Right hindlimb (tissue), 1 donor: ENCODE measurements around the gene BSPRY.

Experiments
- DNase-seq: peaks from one replicate; pipeline ENCODE4 v3.0.0-alpha.2; 2018

BSPRY gene

DNA sequence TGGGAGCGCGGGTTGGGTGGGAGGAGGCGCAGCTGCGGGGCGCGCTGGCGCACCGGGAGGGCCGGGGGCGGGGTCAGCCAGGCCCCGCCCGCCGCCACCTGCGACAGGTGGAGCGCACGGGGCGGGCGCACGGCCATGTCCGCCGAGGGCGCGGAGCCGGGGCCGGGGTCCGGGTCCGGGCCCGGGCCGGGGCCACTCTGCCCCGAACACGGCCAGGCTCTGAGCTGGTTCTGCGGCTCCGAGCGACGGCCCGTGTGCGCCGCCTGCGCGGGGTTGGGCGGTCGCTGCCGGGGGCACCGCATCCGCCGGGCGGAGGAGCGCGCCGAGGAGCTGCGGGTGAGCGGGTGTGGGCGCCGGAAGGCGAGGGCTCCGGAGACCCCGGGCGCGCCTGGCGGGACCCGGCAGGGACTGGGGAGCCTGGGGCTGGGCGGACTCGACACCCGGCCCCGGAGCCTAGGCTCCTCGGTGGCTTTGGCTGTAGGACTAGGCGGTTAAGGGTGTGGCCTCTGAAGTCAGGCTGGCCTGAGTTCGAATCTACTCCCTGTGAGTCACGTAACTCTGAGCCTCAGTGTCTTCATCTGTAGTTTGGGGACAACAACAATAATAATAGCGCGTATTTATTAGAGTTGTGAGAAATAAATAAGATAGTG is at the start of gene BSPRY:
BSPRY (plus strand) TSS at position 97 of the 650 bp plus-strand sequence; CDS start at position 136, 39 bp downstream.
- no peak for DNase-seq

DNA sequence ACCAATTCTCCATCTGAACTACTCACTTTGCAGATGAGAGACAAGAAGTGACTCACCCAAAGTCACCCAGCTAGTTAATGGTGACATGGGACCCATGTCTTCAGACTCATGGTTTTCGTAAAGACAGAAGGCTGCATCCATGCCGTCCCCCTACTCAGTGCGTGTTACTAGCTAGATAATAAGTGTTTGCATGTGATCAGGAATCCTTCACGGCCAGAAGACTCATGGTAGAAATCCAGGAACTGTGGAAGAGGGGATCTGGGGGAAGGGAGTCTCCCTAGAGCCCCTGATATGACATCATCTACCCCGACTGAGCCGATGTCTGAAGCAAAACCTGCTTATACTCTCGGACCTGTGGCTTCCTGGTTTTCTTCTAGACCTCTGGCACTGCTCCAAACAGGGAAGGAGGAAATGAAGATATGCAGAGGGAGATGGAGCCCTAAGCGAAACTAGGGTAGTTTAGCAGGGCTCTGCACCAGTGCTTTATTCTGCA is 49.5 kb upstream of the BSPRY start:
- DNase-seq: no peak

DNA sequence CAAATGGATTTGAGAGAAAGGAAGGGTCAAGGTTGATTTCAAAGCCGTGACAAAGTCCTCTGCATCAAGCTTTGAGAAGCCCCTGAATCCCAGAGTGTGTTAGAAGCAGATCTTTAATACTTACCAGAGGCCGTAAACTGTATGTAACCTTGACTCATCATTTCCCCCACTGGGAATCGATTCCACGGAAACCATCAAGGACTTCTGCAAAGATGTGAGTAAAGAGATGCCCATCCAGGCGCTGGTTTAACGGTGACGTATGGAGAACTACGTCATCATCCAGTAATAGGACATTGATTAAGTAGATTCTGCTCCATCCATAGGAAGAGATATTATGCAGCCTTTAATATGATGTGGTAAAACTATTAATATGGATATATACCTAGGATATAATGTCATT is 47.8 kb upstream of the BSPRY start:
- DNase-seq: no peak

DNA sequence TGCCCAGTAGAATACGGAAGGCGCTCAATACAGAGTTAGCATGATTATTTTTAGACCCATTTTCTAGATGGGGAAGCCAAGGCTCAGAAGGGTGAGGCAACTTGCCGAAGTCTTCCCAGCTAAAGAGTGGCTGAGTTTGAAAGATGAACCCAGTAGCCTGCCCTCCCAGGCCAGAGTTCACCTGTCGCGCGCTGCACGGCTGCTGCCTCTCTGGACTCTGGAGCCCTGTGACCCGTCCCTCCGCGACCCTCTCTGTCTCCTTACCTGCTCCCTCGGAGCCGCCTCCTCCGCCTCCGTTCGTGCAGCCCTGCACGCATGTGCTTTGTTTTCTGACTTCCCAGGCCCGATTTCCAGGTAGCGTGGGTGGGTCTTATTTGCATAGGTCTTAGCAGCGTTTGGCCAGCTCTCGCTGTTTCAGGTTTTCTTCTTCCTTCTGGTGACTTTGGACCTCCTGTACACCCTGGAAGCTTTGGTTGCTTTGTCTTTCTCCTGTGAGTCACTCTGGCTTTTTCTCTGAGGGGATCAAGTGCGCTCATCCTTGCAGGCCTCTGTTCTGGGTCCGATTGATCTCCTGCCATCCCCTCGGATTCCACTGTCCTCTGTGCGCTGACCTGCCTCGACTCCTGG is 46.4 kb upstream of the BSPRY start, which contains the start of gene RNF183:
RNF183 (minus strand) TSS at position 585 of the 627 bp plus-strand sequence. CDS start 5,192 bp downstream, outside the sequence.
- DNase-seq: no peak

DNA sequence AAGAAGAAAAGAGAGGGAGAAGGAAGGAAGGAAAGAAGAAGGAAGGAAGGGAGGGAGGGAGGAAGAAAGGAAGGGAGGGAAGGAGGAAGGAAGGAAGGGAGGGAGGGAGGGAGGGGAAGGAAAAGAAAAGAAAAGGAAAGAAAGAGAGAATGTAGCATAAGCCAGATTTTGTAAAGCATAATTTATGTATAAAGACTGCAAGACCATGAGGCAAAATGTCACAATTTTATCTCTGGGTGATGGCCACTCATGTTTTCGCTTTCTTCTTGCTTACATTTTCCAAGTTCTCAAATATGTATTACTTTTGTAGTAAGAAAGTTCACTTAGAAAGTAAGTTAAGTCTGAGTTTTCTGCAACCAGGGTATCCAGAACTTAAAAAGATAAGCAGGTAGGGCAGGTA is 42.8 kb upstream of the BSPRY start:
- no peak for DNase-seq

DNA sequence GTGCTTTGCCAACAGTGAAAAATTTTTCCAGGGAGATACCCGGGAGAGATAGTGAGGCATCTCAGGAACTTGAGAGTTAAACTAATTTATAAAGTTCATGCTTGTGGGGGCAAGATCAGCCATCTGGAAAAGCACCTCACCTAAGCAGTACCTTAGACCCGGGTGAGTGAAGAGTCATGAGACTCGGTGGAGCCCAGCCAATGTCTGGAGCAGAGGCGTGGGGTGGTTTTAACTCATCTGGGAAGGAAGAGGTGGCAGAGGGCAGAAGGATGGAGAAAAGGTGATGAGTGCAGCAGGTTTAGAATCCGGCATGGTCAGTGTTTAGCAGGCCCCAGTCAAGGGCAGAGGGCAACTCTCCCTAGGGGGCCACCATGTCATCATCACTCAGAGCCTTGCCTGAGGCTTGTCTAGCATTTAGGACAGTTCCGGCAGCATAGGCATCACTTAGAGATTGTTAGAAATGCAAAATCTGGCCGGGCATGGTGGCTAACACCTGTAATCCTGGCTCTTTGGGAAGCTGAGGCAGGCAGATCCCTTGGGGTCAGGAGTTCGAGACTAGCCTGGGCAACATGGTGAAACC is 41.9 kb upstream of the BSPRY start:
- no peak for DNase-seq

DNA sequence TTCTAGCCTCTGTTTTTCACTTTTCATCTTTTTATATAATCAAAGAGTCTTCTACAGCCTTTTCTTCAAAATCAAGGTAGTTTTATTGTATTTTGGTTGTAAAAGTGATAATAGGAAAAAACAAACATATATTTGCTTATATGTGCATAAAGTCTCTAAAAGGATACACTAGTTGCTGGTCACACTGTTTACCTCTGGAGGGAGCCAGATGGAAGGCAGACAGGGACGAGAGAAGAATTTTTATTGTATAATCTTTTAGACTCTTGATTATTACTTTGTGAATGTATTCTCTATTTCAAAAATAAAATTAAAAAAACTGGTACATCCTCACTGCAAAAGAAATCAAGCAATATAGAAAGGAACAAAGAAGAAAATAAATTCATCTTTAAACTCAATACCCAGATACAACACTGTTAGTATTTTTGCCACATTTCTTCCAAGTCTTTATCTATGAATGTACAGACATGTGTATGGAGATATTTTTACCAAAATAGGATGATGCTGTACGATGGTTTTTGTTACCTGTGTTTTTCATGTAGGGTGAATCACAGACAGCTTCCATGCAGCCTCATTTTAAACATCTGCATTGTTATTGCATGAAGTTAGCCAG is 40.0 kb upstream of the BSPRY start:
- no peak for DNase-seq

DNA sequence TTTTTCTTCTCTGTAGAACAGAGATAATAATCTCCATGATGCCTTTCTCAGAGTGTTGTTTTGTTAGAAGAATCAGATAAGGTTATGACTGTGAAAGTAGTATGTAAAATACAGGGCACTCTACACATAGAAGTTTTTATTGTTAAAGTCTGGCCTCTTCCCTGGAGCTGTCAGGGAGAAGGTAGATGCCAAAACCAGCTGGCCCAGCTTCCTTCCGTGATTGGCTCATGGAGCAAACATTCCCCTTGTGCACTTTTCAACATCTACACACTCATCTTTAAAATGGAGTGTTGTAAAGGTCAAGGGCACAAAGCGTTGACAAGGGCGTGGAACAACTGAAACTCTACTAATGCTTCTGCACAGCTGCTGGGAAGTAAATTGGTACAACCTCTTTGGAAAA is 38.8 kb upstream of the BSPRY start:
- no peak for DNase-seq

DNA sequence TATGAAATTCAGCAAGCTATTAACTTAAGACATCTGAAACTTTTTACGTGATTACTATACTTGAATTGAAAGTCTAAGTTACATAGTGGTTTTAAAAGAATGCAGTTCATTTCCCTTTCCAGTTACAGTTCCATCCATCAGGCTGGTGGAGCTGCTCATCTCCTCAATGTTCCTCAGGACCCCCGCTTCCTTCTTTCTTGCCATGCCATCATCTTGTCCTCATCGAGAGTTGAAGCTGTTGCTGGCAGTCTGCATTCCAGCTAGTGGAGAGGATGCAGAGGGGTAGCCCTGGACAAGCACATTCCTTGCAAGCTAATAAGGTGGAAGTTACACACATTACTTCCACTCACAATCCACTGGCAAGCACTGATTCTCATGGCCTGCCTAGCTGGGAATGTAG is 37.4 kb upstream of the BSPRY start:
- DNase-seq: no peak

DNA sequence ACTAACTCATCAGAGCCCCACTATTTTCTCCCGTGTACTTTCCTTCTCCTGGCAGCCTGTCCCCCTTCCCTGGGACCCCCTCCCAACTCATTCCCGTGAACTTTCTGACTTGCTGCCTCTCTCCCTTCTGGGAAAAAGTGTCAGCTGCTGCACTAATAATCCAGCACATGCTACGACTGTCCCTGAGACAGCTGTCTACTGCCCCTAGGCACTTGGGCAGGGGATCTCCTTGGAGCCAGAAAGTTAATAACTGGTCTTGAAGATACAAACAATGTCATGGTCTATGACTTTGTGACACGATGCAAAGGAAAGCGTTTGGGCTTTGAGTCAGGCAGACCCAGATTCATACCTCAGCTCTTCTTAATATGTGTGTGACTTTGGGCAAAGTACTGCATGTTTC is 36.1 kb upstream of the BSPRY start:
- DNase-seq: peak; percentile 28

DNA sequence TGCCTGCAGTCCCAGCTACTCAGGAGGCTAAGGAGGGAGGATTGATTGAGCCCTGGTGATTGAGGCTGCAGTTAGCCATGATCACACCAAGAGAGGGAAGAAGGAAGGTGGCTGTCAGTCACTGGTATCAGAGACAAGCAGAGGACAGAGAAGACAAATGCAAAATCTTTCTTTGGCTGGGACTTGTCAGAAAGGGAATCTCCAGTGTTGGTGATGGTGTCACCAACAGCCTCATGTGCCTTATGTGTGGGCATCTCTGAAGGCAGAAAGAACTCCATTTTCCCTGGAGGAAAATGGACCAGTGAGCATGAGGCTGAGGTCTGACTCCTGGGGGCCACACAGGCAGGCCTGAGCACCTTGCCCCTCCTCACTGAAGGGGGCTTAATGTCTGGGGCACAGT is 34.1 kb upstream of the BSPRY start:
- no peak for DNase-seq

DNA sequence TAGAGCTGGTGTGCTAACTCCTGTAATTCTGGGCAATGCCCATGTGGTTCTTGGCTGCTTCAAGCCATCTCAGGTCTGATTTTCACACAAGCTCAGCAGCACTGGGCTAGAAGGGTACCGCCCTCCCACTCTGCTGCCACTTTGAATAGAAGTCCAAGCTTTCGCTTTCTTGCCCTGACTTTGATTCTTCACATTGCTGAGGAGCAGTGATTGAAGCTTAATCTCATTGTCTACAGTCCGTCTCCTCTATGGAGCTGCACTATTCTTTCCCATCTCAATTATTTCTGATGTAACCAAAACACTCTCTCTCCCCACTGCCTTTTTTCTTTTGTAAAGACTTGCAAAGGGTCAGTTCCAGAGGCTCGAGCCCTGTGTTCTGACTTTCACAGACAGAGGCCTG is 33.3 kb upstream of the BSPRY start:
- no peak for DNase-seq

DNA sequence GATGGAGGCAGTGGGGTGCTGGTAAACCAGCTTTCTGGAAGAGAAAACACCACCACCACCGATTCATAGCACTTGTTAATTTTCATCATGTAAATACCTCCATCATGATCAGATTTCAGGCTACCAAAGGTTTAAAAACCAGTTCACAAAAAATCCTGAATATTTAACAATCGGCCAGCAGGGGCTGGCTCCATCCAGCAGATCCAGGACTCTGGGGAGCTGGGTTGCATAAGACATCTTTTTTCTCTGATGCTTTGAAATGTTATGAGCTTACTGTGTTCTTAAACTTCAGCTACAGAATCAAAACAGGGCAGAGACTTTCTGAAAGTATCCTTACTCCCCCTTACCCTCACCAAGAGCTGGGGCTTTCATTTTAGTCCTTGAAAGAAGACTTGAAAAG is 31.6 kb upstream of the BSPRY start:
- DNase-seq: no peak

DNA sequence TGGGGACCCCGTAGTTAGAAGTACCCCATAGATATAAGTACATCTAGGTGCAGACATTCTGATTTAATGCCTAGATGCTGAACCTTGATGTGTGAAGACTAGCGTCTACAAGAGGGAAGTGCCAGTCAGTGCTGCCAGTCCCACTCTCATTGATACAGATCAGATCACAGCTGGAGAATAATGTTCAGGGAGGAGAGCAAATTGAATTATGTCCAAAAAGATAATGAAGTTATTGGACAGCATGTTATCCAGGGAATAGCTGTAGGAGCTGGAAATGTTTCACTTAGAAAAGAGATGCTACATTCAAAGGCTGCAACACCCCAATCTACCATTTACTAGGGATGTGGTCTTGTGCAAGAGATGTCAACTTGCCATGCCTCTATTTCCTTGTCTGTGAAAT is 30.3 kb upstream of the BSPRY start:
- no peak for DNase-seq

DNA sequence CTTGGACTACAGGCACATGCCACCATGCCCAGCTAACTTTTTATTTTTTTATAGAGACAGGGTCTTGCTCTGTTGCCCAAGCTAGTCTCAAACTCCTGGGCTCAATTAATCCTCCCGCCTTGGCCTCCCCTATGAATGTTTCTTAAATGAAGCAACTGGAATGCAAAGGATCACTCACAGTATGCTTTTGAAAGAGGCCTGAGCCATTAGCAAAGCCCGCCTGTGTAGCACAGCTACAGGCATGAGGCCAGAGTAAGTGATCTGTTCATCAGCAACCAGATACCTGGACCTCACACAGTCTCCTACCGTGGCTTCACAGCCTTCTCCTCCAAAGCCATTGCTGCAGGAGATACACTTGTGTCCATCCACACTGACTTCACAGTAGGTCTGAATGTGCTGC is 29.3 kb upstream of the BSPRY start:
- no peak for DNase-seq

DNA sequence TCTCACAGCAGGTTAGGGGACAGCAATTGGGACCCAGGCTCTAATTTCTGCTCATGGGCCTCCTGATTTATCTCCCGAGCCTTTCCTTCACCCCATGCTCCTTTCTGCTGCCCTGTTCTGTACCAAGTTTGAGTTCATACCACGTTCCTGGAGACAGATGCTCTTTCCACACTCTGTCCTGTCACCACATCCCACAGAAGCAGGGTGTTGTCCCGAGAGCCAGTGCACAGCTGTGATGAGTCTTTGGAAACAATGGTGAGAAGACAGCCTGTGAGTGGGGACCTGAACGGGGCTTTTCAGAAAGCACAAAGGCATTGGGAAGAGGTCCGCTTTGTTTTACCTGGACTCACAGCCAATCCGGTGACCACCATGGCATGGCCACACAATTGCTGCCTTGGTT is 26.7 kb upstream of the BSPRY start:
- DNase-seq: no peak

DNA sequence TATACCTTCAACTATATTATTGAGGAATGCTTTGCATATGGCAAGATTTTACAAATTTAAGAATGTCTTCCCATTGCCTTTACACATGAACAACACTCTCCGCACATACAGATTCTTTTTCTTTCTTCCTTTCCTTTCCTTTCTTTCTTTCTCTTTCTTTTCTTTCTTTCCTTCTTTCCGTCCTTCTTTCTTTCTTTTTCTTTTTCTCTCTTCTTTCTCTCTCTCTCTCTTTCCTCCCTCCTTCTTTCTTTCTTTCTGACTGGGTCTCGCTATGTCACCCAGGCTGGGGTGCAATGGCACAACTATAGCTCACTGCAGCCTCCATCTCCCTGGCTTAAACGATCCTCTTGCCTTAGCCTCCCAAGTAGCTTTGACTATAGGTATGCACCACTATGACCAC is 23.1 kb upstream of the BSPRY start:
- DNase-seq: no peak

DNA sequence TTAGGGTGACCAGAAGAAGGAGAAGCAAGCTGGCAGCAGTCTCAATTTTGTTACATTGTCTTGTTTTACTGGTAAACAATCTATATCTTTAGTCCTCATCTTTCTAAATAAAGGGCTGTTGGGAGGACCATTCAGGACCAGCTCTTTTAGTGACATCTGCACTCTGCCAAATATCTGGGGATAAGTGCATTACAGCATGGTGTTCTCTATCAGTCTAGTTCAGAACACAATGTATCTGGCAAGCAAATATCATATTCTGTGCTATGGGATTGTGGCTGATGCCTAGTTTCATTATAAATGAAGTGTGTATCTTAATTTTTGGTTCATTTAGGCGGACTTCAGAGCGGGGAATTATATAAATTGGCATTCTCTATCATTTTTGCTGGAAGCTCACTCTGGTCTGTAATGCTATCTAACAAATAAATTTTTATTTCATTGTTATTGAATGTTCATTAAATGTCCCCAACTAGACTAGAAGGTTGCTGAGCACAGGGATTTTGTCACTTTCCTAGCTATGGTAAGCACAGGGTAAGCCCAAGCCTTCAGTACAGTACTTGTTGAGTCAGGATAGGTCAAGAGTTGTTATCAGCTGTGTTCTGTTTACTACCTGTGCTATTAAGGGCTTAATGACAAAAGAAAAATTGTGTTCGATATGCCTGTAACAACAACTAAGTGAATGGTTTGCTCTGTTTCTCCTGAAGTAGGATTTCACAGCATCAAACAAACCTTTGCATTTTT is 21.1 kb upstream of the BSPRY start:
- DNase-seq: no peak

DNA sequence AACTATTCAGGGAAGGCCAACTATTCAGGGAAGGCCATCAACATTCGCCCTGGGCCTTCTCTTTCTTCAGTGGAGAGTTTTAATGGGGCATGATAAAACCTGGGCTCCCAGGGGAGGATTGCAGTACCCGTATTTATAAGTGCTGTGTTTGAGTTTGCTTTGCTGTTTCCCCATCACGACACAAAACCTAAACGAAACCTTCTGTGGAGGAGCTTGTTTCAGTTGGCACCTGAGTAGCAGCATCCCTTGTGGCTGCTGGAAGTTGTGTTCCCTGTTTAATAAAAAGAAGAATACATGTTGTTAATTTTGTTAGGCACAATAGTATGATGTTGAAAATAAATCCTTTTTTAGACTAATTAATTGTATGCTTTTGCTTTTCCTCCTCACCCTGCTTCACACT is 17.6 kb upstream of the BSPRY start:
- no peak for DNase-seq

DNA sequence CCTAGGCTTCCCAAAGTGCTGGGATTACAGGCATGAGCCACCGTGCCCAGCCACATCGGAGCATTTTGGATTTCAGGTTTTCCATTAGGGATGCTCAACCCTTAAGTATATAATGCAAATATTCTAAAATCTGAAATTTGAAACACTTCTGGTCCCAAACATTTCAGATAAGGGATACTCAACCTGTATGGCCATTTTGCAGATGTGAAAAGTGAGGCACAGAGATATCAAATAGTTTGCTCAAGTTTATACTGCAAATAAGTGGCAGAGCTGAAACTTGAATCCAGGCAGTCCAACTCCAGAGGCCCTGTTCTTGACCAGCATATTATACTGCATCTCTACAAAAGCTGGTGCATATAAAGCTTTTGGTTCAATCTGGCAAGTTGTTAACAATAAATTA is 11.6 kb upstream of the BSPRY start:
- DNase-seq: no peak

DNA sequence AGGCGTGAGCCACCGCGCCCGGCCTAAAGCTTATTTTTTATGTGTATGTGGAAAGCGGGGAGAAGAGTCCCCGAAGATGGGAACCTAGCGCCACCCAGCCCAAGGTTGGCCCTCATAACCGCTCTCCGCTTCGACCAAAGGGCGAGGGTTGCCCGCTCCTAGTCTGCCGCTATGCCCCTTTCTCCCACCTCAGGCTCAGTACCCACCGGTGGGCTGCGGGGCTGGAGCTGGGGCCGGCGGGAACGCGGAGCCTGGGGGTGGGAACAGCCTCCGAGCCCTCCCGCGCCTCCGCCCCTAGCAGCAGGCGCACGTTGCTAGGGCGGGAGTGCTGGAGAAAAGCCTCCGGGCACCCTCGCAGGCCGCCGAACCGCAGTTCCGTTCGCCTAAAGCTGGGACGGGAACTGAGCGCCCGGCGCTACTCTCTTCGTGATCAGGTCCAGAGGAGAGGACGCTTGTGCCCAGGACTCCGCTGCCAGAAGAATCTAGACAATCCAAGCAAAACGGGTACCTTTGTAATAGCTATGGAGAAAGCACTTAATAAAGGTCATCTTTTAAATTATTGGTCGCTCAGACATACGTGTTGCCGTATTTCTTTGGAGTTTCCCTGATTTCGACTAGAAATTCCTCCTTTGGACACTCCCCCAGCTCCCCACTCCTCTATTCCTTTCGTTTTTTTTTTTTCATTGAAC is 9.2 kb upstream of the BSPRY start, which contains the start of gene WDR31:
WDR31 (minus strand) TSS at position 265 of the 689 bp plus-strand sequence. CDS start 8,253 bp downstream, outside the sequence.
- DNase-seq: peak; percentile 93

DNA sequence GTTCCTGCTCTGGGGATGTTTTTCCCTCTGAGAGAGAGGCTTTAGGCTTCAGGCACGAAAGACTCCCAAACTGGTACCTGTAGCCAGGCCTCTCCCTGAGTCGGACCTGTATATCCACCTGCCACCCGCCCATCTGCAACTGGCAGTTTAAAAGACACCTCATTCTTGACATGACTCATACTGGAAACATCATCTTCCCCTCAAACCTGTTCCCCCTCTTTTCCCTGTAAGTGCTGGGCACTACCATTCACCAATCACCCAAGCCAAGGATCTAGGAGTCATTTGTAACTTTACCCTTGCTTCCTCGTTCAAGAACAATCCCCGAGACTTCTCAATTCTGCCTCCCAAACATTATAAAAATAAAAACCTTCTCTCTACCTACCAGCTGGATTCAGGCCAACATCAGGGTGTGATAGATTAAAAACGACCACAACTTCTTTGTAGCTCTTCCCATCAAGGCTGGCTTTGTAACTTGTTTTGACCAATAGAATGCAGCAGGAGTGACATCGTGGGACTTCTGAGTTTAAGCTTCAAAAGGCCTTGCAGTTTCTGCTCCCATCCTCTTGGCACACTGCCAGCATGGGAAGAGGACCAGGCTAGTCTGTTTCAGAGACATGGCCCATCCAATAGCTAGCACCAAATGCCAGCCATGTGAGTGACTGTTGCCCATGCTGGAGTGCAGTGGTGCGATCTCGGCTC is 7.5 kb upstream of the BSPRY start:
- DNase-seq: no peak
